ENCODE measurements around the gene PRKN.
"Not testable (repeated sequence)": the region's sequence is repeated elsewhere in the genome, so short reads cannot be mapped to it uniquely, and the experiment has no call there.

The PRKN gene

DNA sequence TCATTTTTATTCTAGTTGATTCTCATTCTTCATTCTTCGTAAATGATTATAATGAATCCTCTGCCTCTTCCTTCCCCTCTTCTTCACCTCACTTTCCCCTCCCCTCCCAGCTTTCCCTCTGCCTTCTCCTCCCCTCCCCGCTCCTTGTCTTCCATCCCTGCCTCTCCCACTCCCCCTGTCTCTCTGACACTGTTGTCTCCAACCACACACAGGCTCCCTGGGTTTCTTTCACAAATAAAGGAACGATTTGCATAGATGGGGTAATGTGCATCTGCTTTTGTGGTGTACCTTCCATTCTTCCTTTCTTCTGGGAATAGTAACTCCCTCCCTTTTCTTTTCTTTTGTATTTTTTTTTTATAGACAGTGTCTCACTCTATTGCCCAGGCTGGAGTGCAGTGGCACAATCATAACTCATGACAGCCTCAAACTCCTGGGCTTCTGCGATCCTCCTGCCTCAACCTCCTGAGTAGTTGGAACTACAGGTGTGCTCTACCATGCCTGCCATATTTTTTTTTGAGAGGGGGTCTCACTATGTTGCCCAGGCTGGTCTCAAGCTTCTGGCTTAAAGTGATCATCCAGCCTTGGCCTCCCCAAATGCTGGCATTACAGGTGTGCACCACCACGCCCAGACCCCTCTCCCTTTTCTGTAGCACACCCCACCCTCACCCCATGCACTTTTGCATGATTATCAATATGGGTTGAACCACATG is 318.6 kb downstream of the PRKN start:
- H3K27ac ChIP-seq, result no peak overlapping the region
- H3K4me3 ChIP-seq, result no peak overlapping the region

DNA sequence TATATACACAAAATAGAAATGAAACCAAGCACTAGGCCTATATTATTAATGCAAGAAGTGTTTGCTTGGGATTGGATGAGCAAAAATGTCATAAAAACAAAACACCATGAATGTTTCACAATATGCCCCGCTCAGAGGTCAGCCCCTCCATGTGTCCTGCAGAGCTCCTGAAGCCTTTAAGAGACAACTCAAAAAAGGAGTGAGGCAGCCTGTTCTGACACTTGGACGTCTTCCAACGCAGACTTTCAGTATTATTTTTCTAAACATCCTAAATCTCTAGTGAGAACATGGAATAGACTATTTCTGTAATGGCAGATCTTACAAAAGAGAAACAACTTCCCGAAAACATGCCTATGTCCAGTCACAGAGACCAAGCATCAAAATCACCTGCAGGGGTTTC is 322.6 kb downstream of the PRKN start:
- Histone ChIP-seq H3K4me3 (no peak overlapping the region), H3K27ac (no peak overlapping the region)

DNA sequence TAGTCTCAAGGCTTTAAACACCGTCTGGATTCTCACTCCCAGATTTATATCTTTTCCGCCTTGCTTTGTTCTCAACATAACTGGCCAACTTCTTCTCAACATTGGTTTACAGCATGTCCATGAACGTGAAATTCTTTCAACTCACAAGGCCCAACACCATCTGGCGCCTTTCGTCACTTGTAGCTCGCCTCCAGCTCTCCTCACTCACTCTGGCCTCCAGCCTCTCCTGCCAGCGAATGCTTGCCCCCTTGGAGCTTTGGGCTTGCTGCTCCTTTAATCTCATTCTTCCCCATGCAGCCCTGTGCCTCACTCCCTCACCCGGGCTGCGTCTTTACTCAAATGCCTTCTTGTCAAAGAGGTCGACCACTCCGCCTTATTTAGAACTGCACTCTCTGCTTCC is 324.5 kb downstream of the PRKN start:
- no peak overlapping the region for H3K27ac ChIP-seq
- H3K4me3 ChIP-seq, result no peak overlapping the region

DNA sequence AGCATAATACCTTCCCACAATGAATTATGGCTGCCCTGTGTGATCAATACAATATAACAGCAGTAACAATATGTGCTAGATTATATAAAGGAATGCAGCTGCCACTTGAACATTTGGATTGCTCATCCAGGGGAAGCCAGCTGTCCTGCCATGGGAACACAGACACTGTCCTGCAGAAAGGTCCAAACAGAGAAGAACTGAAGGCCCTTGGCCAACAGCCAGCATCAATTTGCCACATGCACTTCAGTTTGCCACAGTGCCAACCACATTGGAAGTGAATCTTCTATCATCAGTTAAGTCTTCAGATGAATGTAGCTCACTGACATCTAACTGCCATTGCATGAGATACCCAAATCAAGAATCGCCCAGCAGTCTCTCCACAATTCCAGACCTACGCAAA is 332.4 kb downstream of the PRKN start:
- no peak overlapping the region for H3K4me3 ChIP-seq
- H3K27ac ChIP-seq, result no peak overlapping the region

DNA sequence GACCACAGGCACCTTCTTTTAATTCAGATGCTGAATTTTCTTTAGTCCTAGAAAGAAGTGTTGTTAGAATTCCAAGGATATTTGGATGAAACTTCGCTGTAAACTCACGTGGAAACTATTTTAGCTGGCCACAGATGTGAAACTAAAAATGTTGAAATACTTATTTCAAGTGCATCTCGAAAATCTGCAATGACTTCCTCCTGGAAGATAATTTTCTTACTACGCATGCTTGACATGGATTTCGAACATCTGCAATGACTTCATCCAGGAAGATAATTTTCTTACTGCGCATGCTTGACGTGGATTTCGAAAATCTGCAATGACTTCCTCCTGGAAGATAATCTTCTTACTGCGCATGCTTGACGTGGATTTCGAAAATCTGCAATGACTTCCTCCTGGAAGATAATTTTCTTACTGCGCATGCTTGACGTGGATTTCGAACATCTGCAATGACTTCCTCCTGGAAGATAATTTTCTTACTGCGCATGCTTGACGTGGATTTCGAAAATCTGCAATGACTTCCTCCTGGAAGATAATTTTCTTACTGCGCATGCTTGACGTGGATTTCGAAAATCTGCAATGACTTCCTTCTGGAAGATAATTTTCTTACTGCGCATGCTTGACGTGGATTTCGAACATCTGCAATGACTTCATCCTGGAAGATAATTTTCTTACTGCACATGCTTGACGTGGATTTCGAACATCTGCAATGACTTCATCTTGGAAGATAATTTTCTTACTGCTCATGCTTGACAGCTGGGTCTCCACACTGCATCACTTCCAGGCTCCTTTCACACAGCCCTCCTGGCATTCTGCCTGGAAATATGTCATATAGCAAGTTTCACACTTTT is 336.4 kb downstream of the PRKN start:
- not testable (repeated sequence) for H3K27ac ChIP-seq

DNA sequence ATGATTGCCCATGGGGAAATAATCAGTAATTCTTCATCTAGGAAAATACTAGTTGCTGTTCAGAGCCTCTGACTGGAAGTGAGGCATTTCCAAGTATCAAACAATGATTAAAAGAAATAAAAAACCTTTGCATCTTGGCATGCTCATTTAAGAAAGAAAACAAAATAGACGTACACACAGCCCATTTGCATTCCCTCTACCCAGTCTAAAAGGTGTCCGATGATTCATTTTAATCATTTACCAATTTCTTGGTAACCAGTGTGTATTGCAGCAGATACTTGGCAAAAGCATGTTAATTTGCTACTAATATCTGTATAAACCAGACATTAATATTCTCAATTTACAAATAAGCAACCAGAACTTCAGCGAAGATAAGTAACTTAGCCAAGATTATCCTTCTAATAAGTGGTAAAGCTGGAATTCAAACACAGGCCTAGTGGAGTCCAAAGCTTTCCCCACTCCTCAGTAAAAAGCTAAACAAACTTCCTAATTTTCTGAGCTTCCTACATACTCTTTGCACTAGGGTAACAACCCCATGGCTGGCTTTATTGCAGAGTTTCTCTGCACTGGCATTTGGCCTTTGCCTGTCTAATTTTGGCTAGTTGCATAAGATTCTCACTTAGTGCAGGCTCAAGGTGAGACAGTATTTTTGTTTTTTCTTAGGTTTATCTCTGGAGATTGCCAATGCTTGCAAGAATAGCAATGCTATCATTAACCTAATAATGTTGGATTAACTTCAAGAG is 338.1 kb downstream of the PRKN start:
- Histone ChIP-seq H3K4me3 (no peak overlapping the region), H3K27ac (no peak overlapping the region)

More for the DNA sequence above, 336.4 kb downstream of the PRKN start:
- not testable (repeated sequence) for H3K4me3 ChIP-seq

DNA sequence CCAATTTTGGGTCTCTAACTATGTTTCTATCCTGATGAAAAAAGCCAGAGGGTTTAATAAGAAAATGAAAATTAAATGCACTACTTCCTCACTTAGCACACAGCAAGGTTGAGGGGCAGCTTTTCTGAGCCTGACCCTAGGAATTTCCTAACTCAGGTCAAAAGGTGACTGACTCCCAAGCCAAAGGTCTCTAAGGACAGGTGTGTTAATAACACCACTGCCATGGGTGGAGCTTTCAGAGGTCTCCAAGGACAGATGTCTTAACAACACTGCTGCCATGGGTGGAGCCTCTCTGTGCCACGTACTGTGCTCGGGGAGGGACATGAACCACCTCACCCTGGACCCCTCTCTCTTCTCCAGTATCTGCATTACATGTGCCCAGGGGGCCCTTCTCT is 339.2 kb downstream of the PRKN start:
- no peak overlapping the region for H3K4me3 ChIP-seq
- H3K27ac ChIP-seq, result no peak overlapping the region

DNA sequence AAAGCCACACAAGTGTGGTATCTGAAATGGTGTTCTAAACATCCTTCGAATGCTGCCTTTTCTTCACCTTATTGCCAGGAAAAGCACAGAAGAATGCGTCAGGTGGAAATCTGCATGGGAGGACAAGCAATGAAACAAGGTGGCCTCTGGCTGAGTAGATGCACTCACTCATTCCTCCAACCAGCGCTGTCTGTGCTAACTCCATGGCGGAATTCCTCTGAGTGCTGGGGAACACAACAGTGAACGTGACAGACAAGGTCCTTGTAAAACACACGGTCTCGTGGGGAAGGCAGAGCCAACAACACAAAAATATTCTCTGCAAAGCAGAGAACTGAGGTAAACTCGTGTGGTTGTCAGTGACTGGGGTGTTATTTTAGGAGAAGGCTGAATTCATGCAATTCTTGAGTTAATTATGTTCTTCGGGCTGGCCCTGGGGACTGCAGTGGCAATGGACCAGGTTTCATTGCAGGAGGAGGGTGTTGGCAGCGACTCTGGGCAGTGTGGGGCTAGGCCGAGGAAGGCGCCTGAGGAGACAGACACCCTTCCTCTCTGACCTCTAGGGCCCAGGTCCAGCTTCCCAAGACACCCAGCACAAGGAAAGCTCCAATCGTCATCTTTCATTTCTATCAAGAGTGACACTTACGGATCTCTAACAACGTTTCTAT is 339.7 kb downstream of the PRKN start:
- H3K4me3 ChIP-seq, result no peak overlapping the region
- H3K27ac ChIP-seq, result no peak overlapping the region

DNA sequence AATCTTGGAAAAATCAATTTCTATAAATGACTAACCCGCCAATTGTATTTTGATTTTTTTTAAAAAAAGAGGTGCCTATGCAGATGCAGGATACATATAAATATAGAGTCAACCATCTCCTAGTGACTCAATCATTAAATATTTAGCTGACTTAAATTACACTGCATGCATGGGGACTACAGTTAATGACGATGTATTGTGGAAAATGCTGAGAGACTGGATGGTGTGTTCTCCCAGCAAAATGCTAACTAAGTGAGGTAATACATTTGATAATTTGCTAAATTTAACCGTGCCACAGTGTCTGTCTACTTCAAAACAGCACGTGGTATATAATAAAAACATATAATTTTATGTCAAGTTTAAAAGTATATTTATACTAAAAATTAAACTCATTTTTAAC is 341.6 kb downstream of the PRKN start:
- no peak overlapping the region for H3K4me3 ChIP-seq
- no peak overlapping the region for H3K27ac ChIP-seq

DNA sequence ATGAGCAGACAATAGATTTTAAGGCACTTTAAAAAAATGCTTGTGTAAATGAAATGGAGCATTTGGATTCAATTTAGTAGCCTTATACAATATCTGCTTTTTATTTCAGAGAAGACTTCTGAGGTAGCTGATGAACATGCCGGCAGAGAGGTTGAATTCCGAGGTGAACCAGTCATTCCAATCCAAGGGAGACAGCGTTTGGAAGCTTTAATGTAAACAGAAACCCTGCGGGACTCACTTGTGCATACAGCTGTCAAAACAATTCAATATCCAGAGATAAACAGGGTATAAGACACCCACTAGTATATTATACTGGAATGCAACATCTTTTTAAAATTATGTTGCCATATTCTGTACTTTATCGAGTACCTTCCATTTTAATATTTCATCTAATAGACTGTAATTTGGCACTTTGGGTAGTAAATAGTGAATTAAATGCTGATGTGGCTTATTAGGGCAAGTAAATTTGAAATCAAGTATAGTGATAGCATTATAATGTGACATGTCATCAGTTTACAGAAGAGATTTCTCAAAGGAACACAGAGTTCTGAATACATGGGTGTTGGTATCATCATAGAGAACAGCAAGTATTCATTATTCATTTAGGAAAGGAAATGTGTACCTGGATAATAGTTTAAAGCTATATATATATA is 347.7 kb downstream of the PRKN start:
- no peak overlapping the region for H3K4me3 ChIP-seq
- H3K27ac ChIP-seq, result no peak overlapping the region

DNA sequence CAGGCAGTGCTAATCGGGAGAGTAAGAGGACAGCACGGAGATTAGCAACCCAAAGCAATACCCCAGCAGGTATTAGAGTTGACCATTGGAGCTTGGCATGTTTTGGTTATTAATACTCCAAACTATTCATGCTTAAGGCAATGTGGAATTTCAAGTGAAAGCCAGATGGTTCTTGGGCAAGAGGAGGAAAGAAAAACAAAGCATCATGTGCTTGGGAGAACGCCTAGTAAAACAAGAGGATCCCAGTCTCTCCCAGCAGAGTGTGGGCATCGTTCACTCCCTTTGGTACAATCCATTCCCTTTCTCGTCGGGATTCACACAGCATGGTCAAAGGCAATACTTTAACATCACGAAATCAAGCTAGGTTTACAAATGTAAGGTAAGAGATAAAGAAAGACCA is 349.8 kb downstream of the PRKN start:
- Histone ChIP-seq H3K4me3 (no peak overlapping the region), H3K27ac (no peak overlapping the region)

DNA sequence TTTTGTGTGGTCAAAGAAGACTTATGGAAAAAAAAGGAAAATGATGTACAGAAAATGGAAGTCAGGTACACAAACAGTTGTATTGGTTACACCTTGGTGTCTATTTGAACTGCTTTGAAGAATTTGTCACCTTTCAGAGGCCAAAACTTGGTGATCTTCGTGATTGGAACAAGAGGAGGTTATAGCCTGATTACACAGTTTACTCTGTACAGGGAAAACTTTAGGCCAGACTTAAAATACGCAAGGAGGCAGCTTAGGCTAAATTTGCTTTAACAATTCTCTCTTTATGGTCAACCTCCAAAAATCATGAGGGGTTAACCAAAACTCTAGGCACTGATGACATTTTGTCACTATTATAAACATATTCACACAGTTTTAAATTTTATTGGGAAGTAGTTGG is 353.7 kb downstream of the PRKN start:
- Histone ChIP-seq H3K27ac (no peak overlapping the region), H3K4me3 (no peak overlapping the region)

DNA sequence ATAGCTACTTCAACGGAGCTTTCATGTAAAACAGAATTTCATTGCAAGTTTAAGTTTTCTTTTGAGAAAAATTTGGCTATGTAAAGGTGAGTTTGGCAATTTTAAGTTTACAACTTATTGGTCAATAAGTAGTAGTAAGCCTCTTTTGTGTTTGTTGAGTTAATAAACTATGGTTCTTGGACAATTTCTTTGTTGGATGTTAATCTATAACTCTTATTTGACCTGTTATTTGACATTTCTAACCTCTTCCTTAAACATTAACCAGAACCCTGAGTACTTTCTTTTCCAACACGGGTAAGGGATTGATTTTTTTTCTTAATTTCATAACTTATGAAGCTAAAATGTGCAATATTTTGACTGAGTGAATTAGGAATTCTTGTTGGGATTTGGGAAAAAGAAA is 354.4 kb downstream of the PRKN start:
- Histone ChIP-seq H3K27ac (no peak overlapping the region), H3K4me3 (no peak overlapping the region)

DNA sequence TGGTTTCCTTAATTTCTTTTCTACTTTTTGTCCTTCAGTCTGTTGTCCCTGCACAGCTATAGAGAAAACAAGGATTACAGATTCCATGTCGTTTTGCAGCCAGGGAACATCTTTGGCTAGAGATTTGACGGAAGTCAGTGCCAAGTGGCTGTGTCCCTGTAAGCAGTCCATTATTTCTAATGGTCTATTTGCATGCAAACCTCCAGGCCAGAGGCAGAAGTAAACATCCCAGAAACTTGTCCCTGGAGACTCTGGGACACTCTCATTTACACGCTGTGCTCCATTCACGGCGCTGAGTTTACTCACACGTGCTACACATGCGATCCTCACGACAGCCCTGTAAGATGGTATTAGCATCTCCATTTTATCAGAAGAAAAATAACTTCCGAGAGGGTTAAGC is 355.5 kb downstream of the PRKN start:
- Histone ChIP-seq H3K4me3 (no peak overlapping the region), H3K27ac (no peak overlapping the region)

DNA sequence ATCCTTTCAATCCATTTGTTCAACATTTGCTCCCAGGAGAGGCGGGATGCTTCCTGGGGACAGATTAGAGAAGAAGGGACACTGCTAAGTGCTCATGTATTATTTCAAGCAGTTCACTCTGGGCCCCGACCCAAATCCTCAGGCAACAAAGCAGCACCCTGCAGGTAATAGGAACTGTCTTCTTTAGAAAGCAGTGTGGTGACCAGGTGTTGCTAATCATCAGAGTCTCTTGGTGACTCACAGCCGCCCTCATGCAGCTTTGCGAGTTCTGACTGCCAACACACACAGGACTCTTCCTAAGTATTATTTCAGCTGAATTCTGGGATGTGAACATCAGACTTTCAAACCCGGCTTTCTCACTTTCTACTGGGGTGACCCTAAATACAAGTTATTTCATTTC is 356.4 kb downstream of the PRKN start:
- no peak overlapping the region for H3K4me3 ChIP-seq

DNA sequence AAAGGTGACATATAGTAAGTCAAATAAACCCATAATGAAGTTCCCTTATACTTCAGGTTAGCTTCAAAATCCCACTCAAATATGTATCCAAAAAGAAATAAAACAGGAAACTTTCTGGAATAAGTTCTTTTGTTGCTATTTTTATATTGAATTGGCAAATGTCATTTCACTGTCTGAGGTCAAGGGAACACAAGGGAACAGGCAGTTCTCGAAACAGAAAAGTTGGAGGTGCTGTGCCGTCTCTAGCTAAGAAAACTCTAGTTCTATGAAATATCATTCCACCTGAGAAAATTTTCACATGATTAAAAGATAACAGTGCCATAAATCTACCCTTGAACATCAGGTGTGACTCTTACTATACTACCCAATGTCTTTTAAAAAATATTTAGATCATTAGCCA is 358.5 kb downstream of the PRKN start:
- no peak overlapping the region for H3K27ac ChIP-seq

More for the DNA sequence above, 356.4 kb downstream of the PRKN start:
- H3K27ac ChIP-seq, result no peak overlapping the region

DNA sequence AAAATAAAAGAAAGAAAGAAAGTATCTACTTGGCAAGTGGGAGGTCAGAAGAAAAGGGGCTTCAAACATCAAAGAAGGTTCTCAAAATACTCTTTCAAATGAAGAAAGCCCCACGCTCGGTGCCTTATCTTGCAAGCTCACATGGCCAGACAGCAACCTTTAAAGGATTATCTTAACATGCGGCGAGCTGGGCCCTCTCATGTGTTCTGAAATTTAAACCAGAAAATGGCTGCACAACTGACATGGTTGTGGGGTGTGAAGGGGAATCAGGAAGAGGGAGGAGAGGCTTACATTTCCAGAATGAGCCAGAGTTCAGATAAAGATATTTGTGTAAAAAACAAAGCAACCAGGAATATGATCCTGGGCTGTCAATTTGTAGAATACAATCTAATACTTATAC is 363.1 kb downstream of the PRKN start:
- H3K4me3 ChIP-seq, result no peak overlapping the region

More for the DNA sequence above, 358.5 kb downstream of the PRKN start:
- no peak overlapping the region for H3K4me3 ChIP-seq

DNA sequence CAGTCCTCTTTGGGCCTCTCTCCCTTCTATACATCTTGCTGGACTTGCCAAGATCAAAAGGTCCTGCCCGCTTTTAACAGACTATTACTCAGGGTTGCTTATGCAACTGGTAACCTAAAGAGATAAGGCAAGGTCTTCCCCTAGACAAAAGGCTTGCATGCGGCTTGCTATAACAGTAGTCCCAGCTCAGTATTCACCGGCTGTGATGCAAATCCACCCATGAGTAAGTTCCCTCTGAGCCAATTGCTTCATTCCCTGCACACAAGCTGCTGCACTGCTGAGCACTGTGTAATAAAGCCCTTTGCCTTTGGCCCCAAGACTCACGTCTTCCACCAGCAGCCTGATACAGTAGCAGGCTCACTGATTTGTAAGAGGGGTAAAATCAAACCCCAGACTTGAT is 363.8 kb downstream of the PRKN start:
- H3K4me3 ChIP-seq, result no peak overlapping the region
- no peak overlapping the region for H3K27ac ChIP-seq

More for the DNA sequence above, 363.1 kb downstream of the PRKN start:
- H3K27ac ChIP-seq, result no peak overlapping the region

DNA sequence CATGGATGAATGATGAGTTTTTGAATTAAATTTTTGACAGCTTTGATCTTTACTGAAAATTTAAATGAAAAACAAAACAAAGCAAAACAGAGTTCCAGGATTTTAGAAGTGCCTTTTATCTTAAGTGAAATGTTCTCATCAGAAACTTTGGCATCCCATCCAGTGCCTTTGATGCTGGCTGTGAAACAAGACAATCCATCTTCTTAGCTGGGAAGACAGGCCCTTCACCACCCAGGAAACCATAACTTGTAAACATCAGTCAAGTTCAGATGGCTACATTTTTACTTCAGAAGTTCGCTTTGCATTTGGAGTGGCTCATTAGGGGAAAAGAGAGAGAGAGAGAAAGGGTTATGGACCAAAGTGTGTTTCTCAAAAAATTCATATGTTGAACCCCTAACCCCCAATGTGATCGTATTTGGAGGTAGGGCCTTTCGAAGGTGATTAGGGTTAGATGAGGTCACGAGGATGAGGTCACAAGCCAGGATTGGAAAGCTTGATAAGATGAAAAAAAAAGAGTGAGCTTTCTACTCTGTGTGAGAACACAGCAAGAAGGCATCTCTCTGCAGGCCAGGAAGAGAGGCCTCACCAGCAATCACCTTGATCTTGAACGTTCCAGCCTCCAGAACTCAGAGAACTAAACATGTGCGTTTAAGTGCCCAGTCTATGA is 366.5 kb downstream of the PRKN start:
- Histone ChIP-seq H3K27ac (no peak overlapping the region), H3K4me3 (no peak overlapping the region)
